GM12878 (cell line): ENCODE measurements around the gene RGS14. TPM values are rescaled to one million over a fixed set of nuclear protein-coding genes. Genes with fewer than 3 reads are reported as not detected.

Source experiments
- BCL11A ChIP-seq: IDR thresholded peaks from 2 replicates; pipeline ENCODE4 v1.6.1; 2011; ENCODE audit warnings: low read depth, low read length
- BCL3 ChIP-seq: IDR thresholded peaks from 2 replicates; pipeline ENCODE4 v1.6.1; 2011; ENCODE audit warnings: borderline replicate concordance, low read depth, mild to moderate bottlenecking, moderate library complexity, low read length; ENCODE audit not compliant: insufficient read depth, poor library complexity, severe bottlenecking
- BCLAF1 ChIP-seq: fragments of 450-650 bp; IDR thresholded peaks from 2 replicates; pipeline ENCODE4 v1.6.1; 2017; ENCODE audit warnings: antibody characterized with exemption, mild to moderate bottlenecking, moderate library complexity
- DPF2 ChIP-seq: fragments of 450-650 bp; IDR thresholded peaks from 2 replicates; pipeline ENCODE4 v1.6.1; 2017; ENCODE audit warnings: mild to moderate bottlenecking
- EGR1 ChIP-seq, 2 experiments: IDR thresholded peaks; 1 replicate in 1 of 2; 2 replicates in 1 of 2; pipeline ENCODE4 v1.6.1; 2011 to 2012; ENCODE audit warnings: low read depth in 2 of 2, low read length in 2 of 2, borderline replicate concordance in 1 of 2, mild to moderate bottlenecking in 1 of 2, moderate library complexity in 1 of 2
- EP300 ChIP-seq, 2 experiments: fragments of 150-350 bp in 1 of 2; IDR thresholded peaks; 2 replicates each; pipeline ENCODE4 v1.6.1; 2011 to 2012; ENCODE audit warnings: low read depth in 2 of 2, low read length in 2 of 2, borderline replicate concordance in 1 of 2, improper control_type of control experiment in 1 of 2, inconsistent platforms in 1 of 2; ENCODE audit not compliant: control insufficient read depth in 1 of 2
- GATAD2B ChIP-seq: fragments of 450-650 bp; conservative IDR thresholded peaks from 2 replicates; pipeline ENCODE4 v1.6.1; 2017; ENCODE audit warnings: low read depth, mild to moderate bottlenecking, moderate library complexity
- IKZF1 ChIP-seq: fragments of 450-650 bp; conservative IDR thresholded peaks from 2 replicates; pipeline ENCODE4 v1.6.1; 2017; ENCODE audit warnings: antibody characterized with exemption, mild to moderate bottlenecking
- IKZF2 ChIP-seq, 2 experiments: fragments of 450-650 bp; IDR thresholded peaks; 2 replicates each; pipeline ENCODE4 v1.6.1; 2017; ENCODE audit warnings: mild to moderate bottlenecking in 2 of 2, moderate library complexity in 2 of 2
- IRF3 ChIP-seq: fragments of 450-650 bp; IDR thresholded peaks from 2 replicates; pipeline ENCODE4 v1.6.1; 2014; ENCODE audit warnings: mild to moderate bottlenecking
- MXI1 ChIP-seq: fragments of 150-350 bp; IDR thresholded peaks from 2 replicates; pipeline ENCODE4 v1.6.1; 2011; ENCODE audit warnings: low read depth, mild to moderate bottlenecking, inconsistent platforms, low read length, improper control_type of control experiment
- NR2C1 ChIP-seq: fragments of 450-650 bp; IDR thresholded peaks from 2 replicates; pipeline ENCODE4 v1.6.1; 2017; ENCODE audit warnings: antibody characterized with exemption, mild to moderate bottlenecking, moderate library complexity
- PAX8 ChIP-seq: fragments of 450-650 bp; IDR thresholded peaks from 2 replicates; pipeline ENCODE4 v1.6.1; 2017; ENCODE audit warnings: mild to moderate bottlenecking, moderate library complexity
- POLR2A ChIP-seq: IDR thresholded peaks from 2 replicates; pipeline ENCODE4 v1.6.1; 2011; ENCODE audit warnings: low read depth, mild to moderate bottlenecking, low read length
- RCOR1 ChIP-seq: conservative IDR thresholded peaks from 2 replicates; pipeline ENCODE4 v1.6.1; 2012; ENCODE audit warnings: low read depth, low read length, improper control_type of control experiment
- SP1 ChIP-seq: IDR thresholded peaks from one replicate; pipeline ENCODE4 v1.6.1; 2011; ENCODE audit warnings: low read depth, low read length
- SREBF2 ChIP-seq: IDR thresholded peaks from 2 replicates; pipeline ENCODE4 v1.6.1; 2012; ENCODE audit warnings: mild to moderate bottlenecking, low read length
- TCF12 ChIP-seq: IDR thresholded peaks from 2 replicates; pipeline ENCODE4 v1.6.1; 2011; ENCODE audit warnings: low read depth, mild to moderate bottlenecking, low read length
- YY1 ChIP-seq: IDR thresholded peaks from 2 replicates; pipeline ENCODE4 v1.6.1; 2011; ENCODE audit warnings: low read depth, mild to moderate bottlenecking, low read length
- ZNF687 ChIP-seq: fragments of 450-650 bp; IDR thresholded peaks from 2 replicates; pipeline ENCODE4 v1.6.1; 2017; ENCODE audit warnings: mild to moderate bottlenecking, moderate library complexity
- ZSCAN29 ChIP-seq: fragments of 450-650 bp; IDR thresholded peaks from 2 replicates; pipeline ENCODE4 v1.6.1; 2017; ENCODE audit warnings: mild to moderate bottlenecking, moderate library complexity
- polyA plus RNA-seq, 11 experiments: library from polyadenylated mRNA; depleted of rRNA in 4 of 11; unstranded in 6 of 11; stranded (reverse) in 5 of 11; fragments of >200 nt; fragmentation: Nextera tagmentation in 4 of 11; fragmentation: Illumina TruSeq in 1 of 11; extraction: Ambion mirVana in 4 of 11; extraction: Trizol in 1 of 11; gene quantifications; 1 replicate in 1 of 11; 2 replicates in 10 of 11; pipeline versions ENCODE4 v1.2.1 to v1.2.3, GENCODE V29; 2011 to 2016; ENCODE audit warnings: inconsistent platforms in 2 of 11, missing spikeins in 2 of 11, low read depth in 1 of 11
- total RNA-seq, 4 experiments: library from RNA; depleted of rRNA in 3 of 4; stranded (reverse); fragments of >200 nt in 3 of 4; fragmentation: Illumina TruSeq in 1 of 4; extraction: Trizol in 1 of 4; gene quantifications; 2 replicates each; pipeline versions ENCODE4 v1.2.1 to v1.2.3, GENCODE V29; 2013 to 2021

The RGS14 gene
- total and polyA plus RNA-seq, 10 of the 15 experiments (the other 5 are each of a cell fraction or from before 2014, with no cell fraction given) = 0.19 to 88.7 (median 54.8) TPM

GRCh38 chr5:177362610-177363507 is 5.1 kb downstream of the RGS14 start (continued):
- TF ChIP-seq ZNF687 (peak; percentile 43; the same call in 1 of the 2 replicates), BCL3 (peak; percentile 54), PAX8 (no peak), SP1 (peak; percentile 14), IRF3 (no peak), BCL11A (0 out of 2 replicates have a peak, but pooled peaks have one; percentile 28), MXI1 (no peak), RCOR1 (no peak), SREBF2 (no peak), IKZF1 (peak; percentile 87), DPF2 (0 out of 2 replicates have a peak, but pooled peaks have one; percentile 74), POLR2A (peak; percentile 59), YY1 (0 out of 2 replicates have a peak, but pooled peaks have one; percentile 24), EP300 (IDR thresholded peaks at IDR 0.05; ENCODE audit: borderline replicate concordance in 1 of 2, control insufficient read depth in 1 of 2, low read depth in 2 of 2, low read length in 2 of 2) (no peak; a peak in 1 of 4 replicates), ZSCAN29 (no peak), TCF12 (no peak), BCLAF1 (no peak), EGR1 (IDR thresholded peaks at IDR 0.05; ENCODE audit: borderline replicate concordance in 1 of 2, low read depth in 2 of 2, low read length in 2 of 2) (peak in 1 of 2 experiments; percentile 56; a peak in 1 of 3 replicates), GATAD2B (peak; percentile 66), NR2C1 (peak; percentile 64), IKZF2 (IDR thresholded peaks at IDR 0.05) (peak; percentile 61 to 63; a peak in 3 of 4 replicates)
